Astrocyte of the cerebellum (primary cell): ENCODE measurements around the gene PLA2G4D.

Experiments
- DNase-seq: peaks from one replicate; pipeline ENCODE4 v3.0.0-alpha.2; 2011; ENCODE audit warnings: low read depth
- H3K4me3 ChIP-seq: 2 replicates; pipeline ENCODE4 v1.5.1; 2011; ENCODE audit warnings: mild to moderate bottlenecking, low read depth, low read length, moderate library complexity
- in situ Hi-C: cut with HindIII; loops from 2 replicates; pipeline ENCODE4 v1.10.0; 2017; ENCODE audit warnings: low sequenced_read_pairs
- TF ChIP-seq, protein P1 (sequence below): IDR thresholded peaks from 2 replicates; pipeline ENCODE4 v1.5.1; 2012; ENCODE audit warnings: low read length, low read depth, moderate library complexity, mild to moderate bottlenecking; ENCODE audit errors: missing control alignments

The PLA2G4D gene

GRCh38 chr15:42139596-42139995 is 45.2 kb upstream of the PLA2G4D start:
- DNase-seq, result no peak
- TF ChIP-seq, protein P1, sequence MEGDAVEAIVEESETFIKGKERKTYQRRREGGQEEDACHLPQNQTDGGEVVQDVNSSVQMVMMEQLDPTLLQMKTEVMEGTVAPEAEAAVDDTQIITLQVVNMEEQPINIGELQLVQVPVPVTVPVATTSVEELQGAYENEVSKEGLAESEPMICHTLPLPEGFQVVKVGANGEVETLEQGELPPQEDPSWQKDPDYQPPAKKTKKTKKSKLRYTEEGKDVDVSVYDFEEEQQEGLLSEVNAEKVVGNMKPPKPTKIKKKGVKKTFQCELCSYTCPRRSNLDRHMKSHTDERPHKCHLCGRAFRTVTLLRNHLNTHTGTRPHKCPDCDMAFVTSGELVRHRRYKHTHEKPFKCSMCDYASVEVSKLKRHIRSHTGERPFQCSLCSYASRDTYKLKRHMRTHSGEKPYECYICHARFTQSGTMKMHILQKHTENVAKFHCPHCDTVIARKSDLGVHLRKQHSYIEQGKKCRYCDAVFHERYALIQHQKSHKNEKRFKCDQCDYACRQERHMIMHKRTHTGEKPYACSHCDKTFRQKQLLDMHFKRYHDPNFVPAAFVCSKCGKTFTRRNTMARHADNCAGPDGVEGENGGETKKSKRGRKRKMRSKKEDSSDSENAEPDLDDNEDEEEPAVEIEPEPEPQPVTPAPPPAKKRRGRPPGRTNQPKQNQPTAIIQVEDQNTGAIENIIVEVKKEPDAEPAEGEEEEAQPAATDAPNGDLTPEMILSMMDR, result no peak
- no peak overlapping the region for H3K4me3 ChIP-seq
- in situ Hi-C loops, result no loop called here

DNA sequence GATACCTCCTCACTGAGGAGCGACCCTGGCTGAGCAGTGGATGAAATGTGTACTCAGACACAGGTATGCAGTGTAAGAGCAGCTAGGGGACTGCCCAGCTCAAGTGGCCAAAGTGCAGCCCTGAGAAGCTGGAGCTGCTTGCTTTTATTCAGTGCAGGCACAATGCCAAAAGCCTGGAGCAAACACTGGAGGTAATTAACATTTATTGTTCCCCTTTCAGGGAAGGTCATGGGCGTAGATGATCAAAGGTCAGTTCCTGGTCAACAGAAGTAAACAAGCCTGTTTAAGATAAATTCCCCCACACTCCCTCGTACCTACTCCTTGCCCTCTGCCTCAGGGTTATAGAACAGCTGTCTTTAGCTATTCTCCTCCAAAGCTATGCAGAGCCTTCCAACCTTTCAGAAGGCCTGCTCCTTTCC is 44.6 kb upstream of the PLA2G4D start:
- TF ChIP-seq, protein P1, result no peak
- H3K4me3 ChIP-seq, result no peak overlapping the region
- in situ Hi-C loops, result no loop called here
- no peak for DNase-seq

GRCh38 chr15:42138411-42138810 is 44.0 kb upstream of the PLA2G4D start:
- TF ChIP-seq, protein P1, result no peak
- in situ Hi-C loops, result no loop called here
- no peak for DNase-seq
- no peak overlapping the region for H3K4me3 ChIP-seq

- in situ Hi-C loops, result no loop called here
- peak; percentile 39 for DNase-seq
- H3K4me3 ChIP-seq, result no peak overlapping the region
- TF ChIP-seq, protein P1, result peak; percentile 67
Measured at GRCh38 chr15:42137461-42138261, 43.3 kb upstream of the PLA2G4D start.

DNA sequence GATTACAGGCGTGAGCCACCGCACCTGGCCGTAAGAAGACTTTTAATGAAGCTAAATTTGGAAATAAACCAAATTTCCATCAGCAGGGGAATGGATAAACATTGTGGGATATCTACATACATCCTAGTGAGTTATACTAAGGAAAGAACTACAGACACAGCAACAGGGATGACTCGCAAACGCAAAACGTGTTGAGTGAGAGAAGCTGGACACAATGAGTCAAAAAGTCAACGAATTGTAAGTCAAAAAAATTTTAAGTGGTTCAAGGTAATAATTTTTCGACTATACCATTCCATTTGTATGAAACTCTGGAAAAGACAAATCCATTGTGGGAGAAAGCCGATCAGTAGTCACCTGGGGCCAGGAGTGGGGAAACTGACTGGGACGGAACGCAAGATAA is 42.2 kb upstream of the PLA2G4D start:
- DNase-seq, result no peak
- in situ Hi-C loops, result no loop called here
- no peak overlapping the region for H3K4me3 ChIP-seq
- TF ChIP-seq, protein P1, result no peak

- DNase-seq, result no peak
- no peak overlapping the region for H3K4me3 ChIP-seq
- in situ Hi-C loops, result no loop called here
- TF ChIP-seq, protein P1, result no peak
Measured at GRCh38 chr15:42135351-42135750, 41.0 kb upstream of the PLA2G4D start.
